ACHN (cell line): Measurements from ENCODE around the gene RYR3.

ENCODE experiments used
- DNase-seq: peaks from one replicate; pipeline ENCODE4 v3.0.0-alpha.2; 2015
- in situ Hi-C: cut with HindIII; loops from 2 replicates; pipeline ENCODE4 v1.10.0; 2017; ENCODE audit warnings: low sequenced_read_pairs, low pct_ligation_motif_present, low pct_unique_long_range_greater_than_20kb

Gene RYR3

GRCh38 chr15:33641069-33641468, 330.3 kb downstream of the RYR3 start:
- DNase-seq = no peak

GRCh38 chr15:33644304-33644703, 333.5 kb downstream of the RYR3 start:
- in situ Hi-C loops = no loop called here
- no peak for DNase-seq

More at GRCh38 chr15:33641069-33641468, 330.3 kb downstream of the RYR3 start:
- in situ Hi-C loops = no loop called here

GRCh38 chr15:33646744-33647143, 336.0 kb downstream of the RYR3 start:
- no peak for DNase-seq
- in situ Hi-C loops = no loop called here

- no peak for DNase-seq
- in situ Hi-C loops = no loop called here
Observed at GRCh38 chr15:33649217-33649933, 338.6 kb downstream of the RYR3 start.

GRCh38 chr15:33654860-33655259, 344.1 kb downstream of the RYR3 start:
- in situ Hi-C loops = no loop called here
- DNase-seq = peak; percentile 56

GRCh38 chr15:33655488-33655887, 344.7 kb downstream of the RYR3 start:
- in situ Hi-C loops = no loop called here
- DNase-seq = peak; percentile 5

- in situ Hi-C loops = no loop called here
- no peak for DNase-seq
Observed at GRCh38 chr15:33656168-33656567, 345.4 kb downstream of the RYR3 start.

GRCh38 chr15:33660151-33660550, 349.4 kb downstream of the RYR3 start:
- DNase-seq = no peak
- in situ Hi-C loops = no loop called here

GRCh38 chr15:33662014-33662413, 351.2 kb downstream of the RYR3 start:
- in situ Hi-C loops = no loop called here

GRCh38 chr15:33664947-33665346, 354.2 kb downstream of the RYR3 start:
- in situ Hi-C loops = no loop called here
- DNase-seq = no peak

More at GRCh38 chr15:33662014-33662413, 351.2 kb downstream of the RYR3 start:
- DNase-seq = no peak

- DNase-seq = no peak
- in situ Hi-C loops = no loop called here
Observed at GRCh38 chr15:33670567-33670966, 359.8 kb downstream of the RYR3 start.

GRCh38 chr15:33671456-33671855, 360.7 kb downstream of the RYR3 start:
- no peak for DNase-seq
- in situ Hi-C loops = no loop called here

GRCh38 chr15:33675246-33675645, 364.5 kb downstream of the RYR3 start:
- peak; percentile 58 for DNase-seq

GRCh38 chr15:33677238-33677830, 366.6 kb downstream of the RYR3 start:
- in situ Hi-C loops = no loop called here

More at GRCh38 chr15:33675246-33675645, 364.5 kb downstream of the RYR3 start:
- in situ Hi-C loops = no loop called here

GRCh38 chr15:33678176-33678575, 367.4 kb downstream of the RYR3 start:
- no peak for DNase-seq
- in situ Hi-C loops = no loop called here

More at GRCh38 chr15:33677238-33677830, 366.6 kb downstream of the RYR3 start:
- DNase-seq = no peak

GRCh38 chr15:33678602-33679001, 367.8 kb downstream of the RYR3 start:
- in situ Hi-C loops = no loop called here
- DNase-seq = no peak

- in situ Hi-C loops = no loop called here
- peak; percentile 83 for DNase-seq
Observed at GRCh38 chr15:33679061-33679460, 368.3 kb downstream of the RYR3 start.

- in situ Hi-C loops = no loop called here
- DNase-seq = no peak
Observed at GRCh38 chr15:33680336-33680735, 369.6 kb downstream of the RYR3 start.

- DNase-seq = no peak
- in situ Hi-C loops = no loop called here
Observed at GRCh38 chr15:33693166-33693800, 382.5 kb downstream of the RYR3 start.

GRCh38 chr15:33698126-33698525, 387.4 kb downstream of the RYR3 start:
- in situ Hi-C loops = no loop called here
- no peak for DNase-seq
